Endothelial cell (in vitro differentiated cells): ENCODE measurements around the gene FTSJ1. TPM values are rescaled to one million over a fixed set of nuclear protein-coding genes. Genes with fewer than 3 reads are reported as not detected.

Experiments
- DNase-seq: peaks from one replicate; pipeline ENCODE4 v3.0.0; 2021; ENCODE audit warnings: low spot score
- H3K27ac Mint-ChIP-seq: one replicate; pipeline ENCODE4 v1.8.0; 2021; ENCODE audit warnings: mixed read lengths, inconsistent platforms; ENCODE audit not compliant: unreplicated experiment
- H3K27me3 Mint-ChIP-seq: one replicate; pipeline ENCODE4 v1.8.0; 2021; ENCODE audit warnings: mild to moderate bottlenecking, moderate library complexity, mixed read lengths, inconsistent platforms; ENCODE audit not compliant: unreplicated experiment
- H3K36me3 Mint-ChIP-seq: one replicate; pipeline ENCODE4 v1.8.0; 2021; ENCODE audit warnings: mild to moderate bottlenecking, low read depth, mixed read lengths, inconsistent platforms; ENCODE audit not compliant: unreplicated experiment
- H3K4me1 Mint-ChIP-seq: one replicate; pipeline ENCODE4 v1.8.0; 2021; ENCODE audit warnings: mild to moderate bottlenecking, mixed read lengths, inconsistent platforms; ENCODE audit not compliant: unreplicated experiment
- H3K4me3 Mint-ChIP-seq: one replicate; pipeline ENCODE4 v1.8.0; 2021; ENCODE audit warnings: mild to moderate bottlenecking, mixed read lengths, inconsistent platforms; ENCODE audit not compliant: unreplicated experiment
- H3K9me3 Mint-ChIP-seq: one replicate; pipeline ENCODE4 v1.8.0; 2021; ENCODE audit warnings: mixed read lengths, inconsistent platforms; ENCODE audit not compliant: unreplicated experiment
- CTCF ChIP-seq: fragments of 200-600 bp; sonication (generic); IDR thresholded peaks from one replicate; pipeline ENCODE4 v1.5.0; 2021; ENCODE audit warnings: antibody characterized with exemption; ENCODE audit not compliant: unreplicated experiment
- total RNA-seq: library from RNA; stranded (reverse); fragmentation: NEBNext Ultra II Directional; extraction: Animal tissue kit (Norgen Biotek cat#: 25700); gene quantifications from one replicate; pipeline ENCODE4 v1.2.1, GENCODE V29; 2021; ENCODE audit not compliant: unreplicated experiment

The FTSJ1 gene
- total RNA-seq, 1 donor from 2014 or later = 38.4 TPM

GRCh38 chrX:48460606-48461005 is 15.4 kb upstream of the FTSJ1 start:
- Mint-ChIP-seq H3K27ac (no peak overlapping the region), H3K4me3 (no peak overlapping the region), H3K4me1 (peaks cover 3% of the 10 kb centered on the region), H3K27me3 (peaks cover 2% of the 10 kb centered on the region), H3K36me3 (peaks cover 18% of the 10 kb centered on the region), H3K9me3 (no peaks in the 10 kb centered on the region)
- TF ChIP-seq CTCF = no peak
- no peak for DNase-seq

- DNase-seq = no peak
- peaks cover 18% of the 10 kb centered on the region for H3K36me3 Mint-ChIP-seq
- no peak overlapping the region for H3K27ac Mint-ChIP-seq
- TF ChIP-seq CTCF = no peak
- no peaks in the 10 kb centered on the region for H3K9me3 Mint-ChIP-seq
- peaks cover 2% of the 10 kb centered on the region for H3K27me3 Mint-ChIP-seq
- H3K4me1 Mint-ChIP-seq = peaks cover 3% of the 10 kb centered on the region
- H3K4me3 Mint-ChIP-seq = no peak overlapping the region
Measured at GRCh38 chrX:48461830-48462229, 14.2 kb upstream of the FTSJ1 start.

GRCh38 chrX:48465336-48465933 is 10.6 kb upstream of the FTSJ1 start:
- no peak overlapping the region for H3K4me3 Mint-ChIP-seq
- peaks cover 16% of the 10 kb centered on the region for H3K4me1 Mint-ChIP-seq
- no peak for DNase-seq
- H3K36me3 Mint-ChIP-seq = peaks cover 13% of the 10 kb centered on the region
- no peaks in the 10 kb centered on the region for H3K9me3 Mint-ChIP-seq
- H3K27me3 Mint-ChIP-seq = peaks cover 3% of the 10 kb centered on the region
- TF ChIP-seq CTCF = no peak
- no peak overlapping the region for H3K27ac Mint-ChIP-seq

- peaks cover 8% of the 10 kb centered on the region for H3K36me3 Mint-ChIP-seq
- no peak overlapping the region for H3K4me3 Mint-ChIP-seq
- peaks cover 5% of the 10 kb centered on the region for H3K27me3 Mint-ChIP-seq
- no peak for DNase-seq
- H3K27ac Mint-ChIP-seq = no peak overlapping the region
- peak; percentile 14 for TF ChIP-seq CTCF
- no peaks in the 10 kb centered on the region for H3K9me3 Mint-ChIP-seq
- peaks cover 20% of the 10 kb centered on the region for H3K4me1 Mint-ChIP-seq
Measured at GRCh38 chrX:48466696-48467095, 9.3 kb upstream of the FTSJ1 start.

GRCh38 chrX:48467281-48467761 is 8.7 kb upstream of the FTSJ1 start:
- no peak overlapping the region for H3K27ac Mint-ChIP-seq
- no peak for TF ChIP-seq CTCF
- no peaks in the 10 kb centered on the region for H3K9me3 Mint-ChIP-seq

More at GRCh38 chrX:48467281-48467761, 8.7 kb upstream of the FTSJ1 start:
- H3K4me3 Mint-ChIP-seq = no peak overlapping the region
- peaks cover 8% of the 10 kb centered on the region for H3K36me3 Mint-ChIP-seq
- no peak for DNase-seq
- H3K27me3 Mint-ChIP-seq = peaks cover 5% of the 10 kb centered on the region
- H3K4me1 Mint-ChIP-seq = peaks cover 20% of the 10 kb centered on the region
